Ovary (tissue), 3 donors: ENCODE results near the gene SUN1.

Experiments used
- CTCF ChIP-seq, 3 donors: fragments of 450-650 bp in 2 of 3; fragments of 200-600 bp in 1 of 3; IDR thresholded peaks; one replicate each; pipeline versions ENCODE4 v1.5.1 to v1.8.0; 2016 to 2022; ENCODE audit warnings: antibody characterized with exemption in 3 of 3, mild to moderate bottlenecking in 1 of 3
- EP300 ChIP-seq: sonication (generic); formaldehyde crosslinking; IDR thresholded peaks from one replicate; pipeline ENCODE4 v1.6.1; 2017; ENCODE audit warnings: antibody characterized with exemption
- POLR2A ChIP-seq: fragments of 450-650 bp; IDR thresholded peaks from one replicate; pipeline ENCODE4 v1.6.1; 2017; ENCODE audit warnings: antibody characterized with exemption, mild to moderate bottlenecking, moderate library complexity
- donor health status: DM: no; HTN: no; CAD: no.

- TF ChIP-seq POLR2A (no peak), CTCF (IDR thresholded peaks at IDR 0.05) (no peak), EP300 (no peak)
Measured at GRCh38 chr7:891291-891690, 59.0 kb downstream of the SUN1 start.
